ENCODE measurements around the gene BOLA1.

- TF ChIP-seq CTCF (IDR thresholded peaks at IDR 0.05; ENCODE audit: low read depth, low read length, poor library complexity, severe bottlenecking) (no peak), EZH2phosphoT487 (IDR thresholded peaks at IDR 0.05; ENCODE audit: borderline replicate concordance, low read length) (no peak)
Observed at GRCh38 chr1:149881876-149882275, 17.5 kb upstream of the BOLA1 start.
